Globus pallidus (tissue), 1 donor: ENCODE results near the gene AHCYL2.
"Not testable (repeated sequence)": the region's sequence is repeated elsewhere in the genome, so short reads cannot be mapped to it uniquely, and the experiment has no call there.

ENCODE experiments used
- DNase-seq: peaks from one replicate; pipeline ENCODE4 v3.0.0-alpha.2; 2015; ENCODE audit warnings: low spot score

AHCYL2 gene

GRCh38 chr7:129453510-129454248, 228.8 kb downstream of the AHCYL2 start:
- no peak for DNase-seq

DNA sequence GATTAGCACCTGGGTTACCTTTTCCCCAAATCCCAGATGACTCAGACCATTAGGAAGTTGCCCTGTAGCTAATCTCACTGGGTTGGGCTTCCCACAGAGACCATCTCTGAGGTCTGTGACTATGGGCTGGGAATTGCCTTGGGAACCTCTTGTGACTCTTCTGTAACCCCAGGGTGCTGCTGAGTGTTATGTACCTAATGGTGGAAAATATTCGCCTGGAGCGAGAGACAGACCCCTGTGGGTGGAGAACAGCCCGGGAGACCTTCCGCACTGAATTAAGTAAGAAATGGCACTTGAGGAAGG, 229.4 kb downstream of the AHCYL2 start:
- no peak for DNase-seq

DNA sequence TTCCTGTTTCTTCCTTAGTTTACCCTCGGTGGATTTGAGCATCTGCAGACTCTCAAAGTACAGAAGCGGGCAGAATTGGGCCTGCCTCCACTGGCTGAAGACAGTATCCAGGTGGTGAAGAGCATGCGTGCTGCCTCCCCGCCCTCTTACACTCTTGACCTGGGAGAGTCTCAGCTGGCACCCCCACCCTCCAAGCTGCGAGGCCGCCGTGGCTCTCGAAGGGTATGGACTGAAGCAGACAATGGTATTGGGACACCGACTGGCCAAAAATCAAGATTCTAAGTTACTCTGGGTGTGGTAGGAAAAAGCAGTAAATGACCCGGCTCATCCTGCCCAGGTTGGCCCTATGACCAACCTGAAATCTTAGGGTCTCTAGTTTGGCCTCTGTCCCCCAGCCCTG, 231.6 kb downstream of the AHCYL2 start:
- no peak for DNase-seq

- DNase-seq, result no peak
Measured at GRCh38 chr7:129457101-129457500, 232.3 kb downstream of the AHCYL2 start.

- no peak for DNase-seq
Measured at GRCh38 chr7:129458171-129458570, 233.3 kb downstream of the AHCYL2 start.

- no peak for DNase-seq
Measured at GRCh38 chr7:129461809-129462208, 237.0 kb downstream of the AHCYL2 start.

DNA sequence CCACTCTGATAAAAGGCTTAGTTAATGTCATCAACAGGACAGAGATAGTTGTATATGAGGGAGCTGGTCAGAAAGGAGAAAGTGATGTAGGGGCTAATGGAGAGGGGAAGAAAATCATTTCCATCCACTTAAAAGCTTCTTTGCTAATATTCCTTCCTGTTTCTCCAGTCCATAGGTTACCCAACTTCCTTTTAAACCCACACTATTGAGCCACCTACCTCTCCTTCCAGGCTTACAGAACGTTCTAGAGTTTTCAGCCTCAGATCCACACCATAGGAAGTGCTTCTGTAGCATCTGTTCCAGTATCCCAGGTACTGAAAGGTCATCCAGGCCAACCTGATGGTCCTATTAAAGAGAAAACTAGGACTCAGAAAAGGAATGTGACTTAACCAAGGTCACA, 237.6 kb downstream of the AHCYL2 start:
- no peak for DNase-seq

GRCh38 chr7:129464194-129464593, 239.4 kb downstream of the AHCYL2 start:
- no peak for DNase-seq

GRCh38 chr7:129465080-129465479, 240.2 kb downstream of the AHCYL2 start:
- no peak for DNase-seq

- DNase-seq, result no peak
Measured at GRCh38 chr7:129466796-129467195, 242.0 kb downstream of the AHCYL2 start.

GRCh38 chr7:129468087-129468486, 243.3 kb downstream of the AHCYL2 start:
- DNase-seq, result no peak

DNA sequence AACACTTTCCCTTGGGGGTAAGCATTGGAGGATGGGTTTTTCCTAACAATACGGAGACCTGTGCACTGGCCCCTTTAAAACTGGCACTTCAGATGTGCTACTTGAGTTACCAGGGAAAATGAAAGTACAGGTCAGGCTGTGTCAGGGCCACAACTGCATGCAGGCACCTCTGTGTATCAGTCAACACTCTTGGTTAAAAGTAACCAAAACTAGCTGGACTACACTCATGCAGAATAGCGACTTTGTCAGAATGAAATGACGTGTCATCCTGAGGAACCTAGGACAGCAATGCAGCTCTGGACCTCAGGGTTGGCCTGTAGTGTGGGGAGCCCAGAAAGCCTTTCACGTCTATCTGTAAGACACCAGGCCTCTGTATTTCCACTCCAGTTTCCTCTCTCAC, 243.7 kb downstream of the AHCYL2 start:
- DNase-seq, result no peak

DNA sequence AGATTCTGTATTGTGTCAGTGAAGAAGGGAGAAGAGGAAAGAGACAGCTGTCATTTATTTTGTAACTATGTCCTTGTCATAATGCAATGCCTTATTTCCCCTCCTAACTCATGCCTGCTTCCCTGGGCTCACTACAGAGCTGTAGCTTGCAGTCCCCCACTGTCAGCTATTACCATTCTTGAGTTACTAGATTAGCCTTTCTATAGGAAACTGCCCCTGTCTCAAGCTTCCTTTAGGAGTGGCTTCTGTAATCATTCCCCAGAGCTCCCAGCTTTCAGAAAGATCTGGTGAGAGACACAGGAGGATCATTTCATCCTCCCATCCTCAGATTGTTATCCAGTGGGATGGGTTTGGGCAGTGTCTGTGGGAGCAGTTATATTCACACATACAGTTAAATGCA, 245.1 kb downstream of the AHCYL2 start:
- DNase-seq, result no peak

DNA sequence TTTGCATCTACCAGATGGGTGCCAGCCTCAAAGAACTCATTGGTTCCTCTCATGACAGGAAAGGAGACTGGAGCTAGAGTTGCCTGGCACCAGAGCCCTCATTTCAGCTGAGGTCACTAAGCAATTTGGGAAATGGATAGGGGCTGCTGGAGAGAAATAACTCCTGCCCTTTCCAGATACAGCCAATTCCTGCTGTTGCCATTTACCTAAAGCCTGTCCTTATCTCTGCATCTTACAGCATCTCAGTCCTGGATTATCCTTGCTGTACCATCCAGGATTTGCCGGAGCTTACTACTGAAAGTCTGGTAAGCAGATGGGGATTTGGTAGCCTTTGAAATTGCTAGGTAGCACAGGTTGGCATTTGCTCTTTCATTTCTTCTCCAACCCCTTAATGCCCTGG, 245.6 kb downstream of the AHCYL2 start:
- no peak for DNase-seq

DNA sequence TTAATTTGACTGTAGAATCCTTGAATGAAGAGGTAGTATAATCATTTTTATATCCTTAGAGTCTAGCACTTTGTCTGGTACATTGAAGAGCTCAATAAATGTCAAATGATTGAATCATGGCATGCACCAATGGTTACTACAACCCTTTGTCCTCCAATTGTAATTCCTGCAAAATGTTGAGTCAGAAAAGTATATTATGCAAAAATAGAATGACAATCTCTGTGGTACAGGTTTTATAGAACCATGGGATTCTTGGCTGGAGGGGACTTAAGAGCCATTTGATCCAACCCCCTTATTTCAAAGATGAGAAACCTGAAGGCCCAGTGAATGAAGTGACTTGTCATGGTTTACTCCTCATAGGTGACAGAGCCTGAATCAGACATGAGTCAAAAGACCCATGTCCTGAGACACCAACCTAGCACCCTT, 246.6 kb downstream of the AHCYL2 start:
- no peak for DNase-seq

- not testable (repeated sequence) for DNase-seq
Measured at GRCh38 chr7:129475931-129476330, 251.1 kb downstream of the AHCYL2 start.

DNA sequence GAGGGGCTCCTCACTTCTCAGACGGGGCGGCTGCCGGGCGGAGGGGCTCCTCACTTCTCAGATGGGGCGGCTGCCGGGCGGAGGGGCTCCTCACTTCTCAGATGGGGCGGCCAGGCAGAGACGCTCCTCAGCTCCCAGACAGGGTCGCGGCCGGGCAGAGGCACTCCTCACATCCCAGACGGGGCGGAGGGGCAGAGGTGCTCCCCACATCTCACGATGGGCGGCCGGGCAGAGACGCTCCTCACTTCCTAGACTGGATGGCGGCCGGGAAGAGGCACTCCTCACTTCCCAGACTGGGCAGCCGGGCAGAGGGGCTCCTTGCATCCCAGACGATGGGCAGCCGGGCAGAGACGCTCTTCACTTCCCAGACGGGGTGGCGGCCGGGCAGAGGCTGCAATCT, 251.6 kb downstream of the AHCYL2 start:
- not testable (repeated sequence) for DNase-seq
